AG08396 (cell line): ENCODE measurements around the gene INSYN2B.

Source experiments
- DNase-seq: peaks from one replicate; pipeline ENCODE4 v3.0.0; 2012; ENCODE audit warnings: low spot score, mixed read lengths

The INSYN2B gene

GRCh38 chr5:169933127-169933526 lies 47.2 kb downstream of the INSYN2B start:
- no peak for DNase-seq

DNA sequence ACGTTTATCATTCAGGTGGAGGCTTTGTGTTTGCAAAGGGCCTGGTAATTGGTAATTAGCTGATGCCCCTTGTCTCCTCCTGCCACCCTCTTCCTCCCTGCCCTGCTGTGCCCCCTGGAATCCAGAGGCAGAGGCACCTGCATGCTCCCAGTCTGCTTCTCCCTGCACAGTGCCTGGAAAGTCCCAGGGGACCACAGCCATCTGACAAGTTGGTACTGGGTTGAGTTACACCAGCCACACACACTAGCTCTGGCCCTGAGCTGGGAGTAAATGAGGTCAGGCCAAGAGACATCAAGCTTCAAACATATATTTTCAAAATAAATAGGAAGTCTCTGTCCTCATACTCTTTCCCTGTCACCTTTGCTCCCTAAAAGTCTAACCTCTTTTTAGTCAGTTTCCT lies 56.3 kb downstream of the INSYN2B start:
- DNase-seq = no peak

- DNase-seq = no peak
These were observed 57.8 kb downstream of the INSYN2B start for GRCh38 chr5:169922474-169922873.

GRCh38 chr5:169921949-169922348 lies 58.3 kb downstream of the INSYN2B start:
- DNase-seq = no peak

GRCh38 chr5:169921384-169921783 lies 58.9 kb downstream of the INSYN2B start:
- no peak for DNase-seq

DNA sequence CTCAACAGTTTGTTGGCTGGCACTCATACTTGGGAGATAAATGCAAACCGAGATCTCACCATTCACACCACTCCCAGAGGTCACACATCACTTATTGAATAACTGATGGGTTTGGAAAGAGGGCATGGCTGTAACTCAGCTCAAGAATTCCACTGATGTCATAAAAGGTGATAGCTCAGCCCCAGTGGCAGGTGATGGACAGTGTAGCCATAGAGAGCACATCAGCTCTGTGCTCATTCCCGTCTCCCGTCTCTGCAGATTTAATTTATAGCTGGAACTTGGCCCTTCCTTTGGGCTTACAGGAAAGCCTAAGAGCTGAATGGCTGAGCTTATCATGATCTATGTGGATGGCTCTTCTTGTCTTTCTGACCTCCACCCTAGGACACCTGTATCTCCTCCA lies 59.8 kb downstream of the INSYN2B start:
- DNase-seq = no peak

DNA sequence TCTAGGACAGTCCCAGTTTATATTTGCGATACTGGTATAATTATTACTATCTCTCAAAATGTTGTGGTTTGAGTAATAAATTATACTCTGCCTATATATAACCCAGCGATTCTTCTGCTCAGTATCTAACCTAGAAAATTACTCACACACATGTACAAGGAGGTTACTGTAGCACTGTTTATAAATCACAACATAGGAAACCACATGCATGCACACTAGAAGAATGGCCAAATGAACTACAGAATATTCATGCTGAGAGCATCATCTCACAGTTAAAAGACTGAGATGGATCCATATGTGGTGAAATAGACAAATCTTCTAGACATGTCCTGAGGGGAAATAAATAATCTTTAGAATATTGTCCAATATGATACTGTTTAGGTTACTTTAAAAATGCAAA lies 62.1 kb downstream of the INSYN2B start:
- no peak for DNase-seq

GRCh38 chr5:169917500-169917899 lies 62.8 kb downstream of the INSYN2B start:
- DNase-seq = no peak

GRCh38 chr5:169914766-169915165 lies 65.5 kb downstream of the INSYN2B start:
- peak; percentile 62 for DNase-seq

GRCh38 chr5:169913479-169913878 lies 66.8 kb downstream of the INSYN2B start:
- no peak for DNase-seq

DNA sequence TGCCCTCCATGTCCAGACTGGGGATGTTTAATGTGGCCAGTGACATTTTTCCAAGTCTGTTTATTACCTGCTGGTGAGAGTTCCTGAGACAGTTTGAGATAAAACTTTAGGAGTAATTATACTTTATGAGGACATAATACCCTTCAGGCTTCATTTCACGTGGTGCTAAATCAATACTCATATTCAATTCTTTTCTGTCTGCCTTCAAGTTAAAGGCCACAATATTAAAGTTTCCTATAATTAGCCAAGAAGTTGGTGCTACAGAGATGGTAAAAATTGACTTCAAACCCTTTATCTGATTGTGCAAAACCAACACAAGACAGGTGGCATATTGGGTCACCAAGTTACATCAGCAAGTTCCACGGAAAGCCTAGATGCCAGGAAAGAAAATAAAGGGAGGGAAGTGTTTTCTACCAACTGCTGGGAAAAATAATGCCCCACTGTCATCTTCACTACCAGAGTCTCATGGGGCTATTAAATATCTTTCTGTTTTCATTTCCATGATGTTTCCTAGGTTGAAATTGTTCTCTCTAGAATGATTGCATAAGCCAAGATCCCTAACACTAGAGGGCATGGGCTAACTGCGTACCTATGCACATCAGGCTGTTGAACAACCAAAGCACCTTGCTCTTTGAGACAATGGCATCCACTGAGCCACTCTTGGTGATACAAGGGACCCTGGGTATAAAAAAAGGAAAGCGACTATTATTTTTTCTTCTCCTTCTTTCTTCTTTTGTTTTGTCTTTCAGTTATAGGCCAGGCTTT lies 68.7 kb downstream of the INSYN2B start:
- no peak for DNase-seq

DNA sequence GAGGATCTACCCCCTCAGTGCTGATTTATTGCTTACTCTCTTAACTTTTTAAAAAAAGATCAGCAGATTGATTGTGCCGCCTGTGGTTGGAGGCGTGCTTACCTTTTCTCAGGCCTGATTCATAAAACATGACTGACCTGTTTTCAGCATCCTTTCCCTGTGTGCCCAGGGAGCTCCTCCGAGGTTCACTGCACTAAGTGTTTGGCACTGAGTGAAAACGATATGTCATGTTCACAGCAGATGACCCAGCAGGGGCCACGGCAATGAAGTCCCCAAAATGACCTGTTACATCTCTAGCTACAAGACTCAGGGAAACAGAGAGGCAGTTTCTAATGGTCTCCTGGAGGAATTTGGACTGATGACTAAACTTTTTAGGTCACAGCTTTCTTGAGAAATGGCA lies 69.9 kb downstream of the INSYN2B start:
- no peak for DNase-seq

GRCh38 chr5:169909945-169910344 lies 70.3 kb downstream of the INSYN2B start:
- no peak for DNase-seq

DNA sequence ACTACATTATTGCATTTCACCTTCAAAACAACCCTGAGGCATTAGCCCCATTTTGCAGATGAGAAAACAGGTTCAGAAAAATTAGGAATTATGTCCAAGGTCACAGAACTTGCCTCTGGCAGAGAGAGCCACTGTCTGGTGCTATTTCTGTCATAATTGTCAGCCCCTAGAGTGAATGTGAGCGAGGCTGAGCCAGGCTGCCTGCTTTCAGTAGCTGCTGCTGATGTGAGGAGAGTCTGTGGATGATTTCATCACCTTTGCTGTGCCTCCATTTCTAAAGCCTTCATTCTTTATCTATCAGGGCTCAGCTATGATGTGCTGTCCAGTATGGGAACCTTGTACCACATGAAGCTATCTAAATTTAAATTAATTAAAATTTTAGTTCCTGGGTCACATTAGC lies 71.4 kb downstream of the INSYN2B start:
- no peak for DNase-seq

DNA sequence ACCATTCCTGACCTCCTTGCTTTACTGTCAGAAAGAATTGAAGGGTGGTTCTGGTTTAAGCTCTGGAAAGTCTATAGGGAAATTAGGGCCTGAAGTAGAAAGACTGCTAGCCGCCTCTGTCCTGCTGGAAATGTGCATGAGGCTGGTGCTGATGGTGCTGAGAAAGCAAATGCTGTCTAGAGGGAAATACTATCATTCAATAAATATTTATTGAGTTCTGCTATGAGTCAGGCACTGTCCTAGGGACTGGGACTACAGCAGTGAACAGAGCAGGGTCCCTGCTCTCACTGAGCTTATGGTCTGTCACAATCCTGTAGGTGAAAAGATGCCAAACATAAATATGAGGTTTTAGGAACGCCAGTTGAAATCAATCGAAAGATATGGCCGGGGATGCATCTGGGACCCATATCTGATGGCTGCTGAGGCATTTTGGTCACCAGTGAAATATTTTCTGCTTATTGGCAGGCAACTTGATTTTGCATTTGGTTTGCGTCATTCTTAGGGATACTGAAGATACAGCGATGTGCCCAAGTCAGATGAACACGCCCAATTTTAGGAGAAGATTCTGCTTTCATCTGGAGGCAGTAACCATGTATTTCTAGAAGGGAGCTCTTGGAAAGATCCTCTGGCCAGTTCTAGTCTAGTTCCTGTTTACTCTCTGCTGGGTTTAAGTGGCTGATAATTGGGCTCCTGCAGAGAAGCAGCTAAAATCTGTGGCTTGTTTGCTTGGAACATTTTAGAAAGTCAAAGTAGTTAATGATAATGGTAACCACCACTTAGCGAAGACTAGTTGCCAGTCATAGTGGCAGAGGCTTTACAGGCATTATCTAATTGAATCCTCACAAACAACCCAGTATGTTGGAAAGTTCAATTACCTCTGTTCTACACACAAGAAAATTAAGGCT lies 73.3 kb downstream of the INSYN2B start:
- peak; percentile 53 for DNase-seq

- DNase-seq = no peak
These were observed 75.3 kb downstream of the INSYN2B start for GRCh38 chr5:169905017-169905416.

DNA sequence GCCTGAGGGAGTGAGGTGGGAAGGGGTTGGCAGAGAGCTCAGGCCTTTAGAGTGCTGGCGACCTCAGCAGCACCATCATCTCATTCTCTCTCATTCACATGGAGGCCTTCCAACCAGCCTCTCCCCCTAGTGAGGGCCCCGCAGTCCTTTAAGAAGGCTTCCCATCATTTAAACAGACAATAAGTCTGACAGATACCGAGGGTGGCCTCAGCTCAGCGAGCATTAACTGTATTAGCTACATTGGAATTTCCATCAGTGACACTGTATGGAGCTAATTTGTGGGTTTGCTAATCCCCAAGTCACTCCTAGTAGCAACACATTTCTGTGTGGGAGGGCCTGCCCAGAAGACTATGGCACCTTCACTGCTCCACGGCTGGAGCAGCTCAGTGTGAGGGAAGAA lies 75.8 kb downstream of the INSYN2B start:
- no peak for DNase-seq

DNA sequence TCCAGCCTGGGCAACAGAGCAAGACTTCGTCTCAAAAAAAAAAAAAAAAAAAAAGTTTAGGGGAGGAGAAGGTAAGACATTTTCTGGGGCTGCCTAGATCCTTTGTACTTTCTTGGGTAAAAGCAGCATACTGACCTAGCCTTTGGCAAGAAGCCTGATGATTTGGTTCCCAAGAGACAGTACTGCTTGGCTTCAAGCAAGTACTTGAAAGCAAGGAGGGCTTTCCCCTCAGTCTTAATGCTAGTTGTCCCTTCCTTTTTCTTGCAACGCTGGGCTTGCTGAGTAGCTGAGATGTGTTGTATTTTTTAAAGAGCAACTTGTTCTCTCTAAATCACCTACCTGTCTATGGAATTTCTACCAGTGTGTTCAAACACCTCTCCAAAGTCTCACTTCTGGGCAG lies 76.2 kb downstream of the INSYN2B start:
- DNase-seq = no peak

DNA sequence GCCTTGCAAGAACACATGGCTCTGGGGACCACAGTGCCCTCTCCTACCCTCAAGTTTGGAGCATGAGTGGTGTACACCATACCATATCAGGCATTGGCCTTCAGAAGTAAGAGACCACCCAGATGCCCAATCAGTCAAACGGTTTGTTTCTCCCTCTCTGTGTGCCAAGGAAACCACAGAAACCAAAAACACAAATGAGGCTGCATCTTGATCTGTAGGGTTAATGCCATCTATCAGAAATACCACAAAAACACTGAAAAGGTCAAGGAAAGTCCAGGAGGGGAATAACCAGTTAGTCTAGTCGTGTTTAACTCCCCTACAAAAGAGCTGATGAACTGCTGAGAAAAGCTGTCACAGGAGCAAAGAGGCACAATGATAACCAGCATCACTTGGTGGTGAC lies 78.4 kb downstream of the INSYN2B start:
- no peak for DNase-seq

DNA sequence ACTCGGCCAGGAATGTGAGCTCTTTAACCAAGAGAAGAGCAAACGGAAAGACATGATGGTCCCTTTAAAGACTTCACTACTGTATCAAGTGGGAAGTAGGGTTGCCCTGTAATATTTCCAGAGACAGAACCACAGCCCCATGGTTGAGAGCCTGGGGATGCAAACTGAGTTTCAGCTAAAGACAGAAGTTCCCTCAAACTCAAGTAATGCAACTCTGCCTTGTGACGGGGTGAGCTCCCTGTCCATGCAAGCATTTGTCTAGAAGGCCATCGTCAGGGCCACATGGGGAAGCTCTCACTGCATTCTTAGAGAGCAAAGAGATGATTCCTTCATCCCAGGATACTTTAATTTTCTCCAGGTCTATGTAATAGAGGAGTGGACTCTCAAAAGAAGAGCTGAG lies 82.8 kb downstream of the INSYN2B start:
- DNase-seq = no peak

DNA sequence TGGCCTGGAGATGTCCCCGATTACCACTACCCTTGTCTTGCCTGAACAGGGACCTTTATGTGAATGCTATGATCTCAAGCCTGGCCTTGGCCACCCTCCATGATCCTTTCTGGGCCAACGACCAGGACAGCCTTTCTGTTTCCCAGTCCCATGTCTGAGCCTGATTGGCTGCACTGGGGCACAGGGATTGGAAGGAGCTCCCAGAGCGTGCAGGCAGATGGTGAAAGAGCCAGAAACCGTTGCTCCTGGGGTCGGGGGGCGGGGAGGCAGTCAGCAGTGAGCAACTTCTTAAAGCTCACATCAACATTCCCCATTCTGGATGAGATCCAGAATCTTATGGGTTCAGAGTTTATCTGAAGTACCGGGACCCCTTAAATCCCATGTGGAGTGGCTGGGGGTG lies 84.4 kb downstream of the INSYN2B start:
- peak; percentile 60 for DNase-seq

DNA sequence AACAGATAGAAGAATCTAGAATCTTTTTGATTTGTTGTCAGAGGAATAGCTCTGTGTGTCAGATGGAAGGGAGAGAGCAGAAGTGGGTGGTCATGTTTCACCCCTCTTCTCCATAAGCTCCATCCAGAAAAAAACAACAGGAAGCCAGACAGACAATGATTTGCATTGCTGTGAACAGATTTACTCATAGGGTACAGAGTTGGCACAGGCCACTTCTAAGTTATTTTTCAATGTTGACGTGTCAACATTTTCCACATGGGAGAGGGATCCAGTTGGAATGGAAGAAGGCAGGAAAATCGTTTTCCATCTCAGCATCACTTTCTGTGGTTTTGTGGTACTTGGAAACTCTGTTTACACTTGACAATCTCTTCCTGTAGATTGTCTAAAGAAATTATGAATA lies 86.7 kb downstream of the INSYN2B start:
- no peak for DNase-seq

GRCh38 chr5:169893010-169893409 lies 87.3 kb downstream of the INSYN2B start:
- no peak for DNase-seq
